ENCODE data around the gene LSM14A.
A peak's percentile ranks its signal among the peaks of the same experiment; 100 is the strongest.
"Not testable (repeated sequence)": the region's sequence is repeated elsewhere in the genome, so short reads cannot be mapped to it uniquely, and the experiment has no call there.

Gene LSM14A

GRCh38 chr19:34236035-34236987, 64.0 kb downstream of the LSM14A start:
- no peak for TF ChIP-seq CTCF (IDR thresholded peaks at IDR 0.05; ENCODE audit: low read depth, low read length)
- peak; percentile 90 for DNase-seq (ENCODE audit: extremely low read depth, low read depth)

GRCh38 chr19:34237283-34237682, 65.0 kb downstream of the LSM14A start:
- no peak for TF ChIP-seq CTCF (IDR thresholded peaks at IDR 0.05; ENCODE audit: low read depth, low read length)

GRCh38 chr19:34237939-34238338, 65.6 kb downstream of the LSM14A start:
- DNase-seq (ENCODE audit: extremely low read depth, low read depth): no peak
- no peak for TF ChIP-seq CTCF (IDR thresholded peaks at IDR 0.05; ENCODE audit: low read depth, low read length)

More at GRCh38 chr19:34237283-34237682, 65.0 kb downstream of the LSM14A start:
- no peak for DNase-seq (ENCODE audit: extremely low read depth, low read depth)

GRCh38 chr19:34241513-34242337, 69.4 kb downstream of the LSM14A start:
- no peak for DNase-seq (ENCODE audit: extremely low read depth, low read depth)
- no peak; the same call in none of the 2 replicates for TF ChIP-seq CTCF (IDR thresholded peaks at IDR 0.05; ENCODE audit: low read depth, low read length)

- not testable (repeated sequence) for DNase-seq (ENCODE audit: extremely low read depth, low read depth)
Observed at GRCh38 chr19:34243138-34243875, 71.0 kb downstream of the LSM14A start.

GRCh38 chr19:34243876-34244578, 71.7 kb downstream of the LSM14A start:
- no peak for TF ChIP-seq CTCF (IDR thresholded peaks at IDR 0.05; ENCODE audit: low read depth, low read length)

More at GRCh38 chr19:34243876-34244578, 71.7 kb downstream of the LSM14A start:
- DNase-seq (ENCODE audit: extremely low read depth, low read depth): no peak
